Nucleus accumbens (tissue), 56 donors: Measurements from ENCODE around the gene LUC7L.

Experiments
- DNase-seq, 56 donors: peaks; one replicate each; lab custom pipeline; 2025; lab: John Stamatoyannopoulos, UW

Gene LUC7L

DNA sequence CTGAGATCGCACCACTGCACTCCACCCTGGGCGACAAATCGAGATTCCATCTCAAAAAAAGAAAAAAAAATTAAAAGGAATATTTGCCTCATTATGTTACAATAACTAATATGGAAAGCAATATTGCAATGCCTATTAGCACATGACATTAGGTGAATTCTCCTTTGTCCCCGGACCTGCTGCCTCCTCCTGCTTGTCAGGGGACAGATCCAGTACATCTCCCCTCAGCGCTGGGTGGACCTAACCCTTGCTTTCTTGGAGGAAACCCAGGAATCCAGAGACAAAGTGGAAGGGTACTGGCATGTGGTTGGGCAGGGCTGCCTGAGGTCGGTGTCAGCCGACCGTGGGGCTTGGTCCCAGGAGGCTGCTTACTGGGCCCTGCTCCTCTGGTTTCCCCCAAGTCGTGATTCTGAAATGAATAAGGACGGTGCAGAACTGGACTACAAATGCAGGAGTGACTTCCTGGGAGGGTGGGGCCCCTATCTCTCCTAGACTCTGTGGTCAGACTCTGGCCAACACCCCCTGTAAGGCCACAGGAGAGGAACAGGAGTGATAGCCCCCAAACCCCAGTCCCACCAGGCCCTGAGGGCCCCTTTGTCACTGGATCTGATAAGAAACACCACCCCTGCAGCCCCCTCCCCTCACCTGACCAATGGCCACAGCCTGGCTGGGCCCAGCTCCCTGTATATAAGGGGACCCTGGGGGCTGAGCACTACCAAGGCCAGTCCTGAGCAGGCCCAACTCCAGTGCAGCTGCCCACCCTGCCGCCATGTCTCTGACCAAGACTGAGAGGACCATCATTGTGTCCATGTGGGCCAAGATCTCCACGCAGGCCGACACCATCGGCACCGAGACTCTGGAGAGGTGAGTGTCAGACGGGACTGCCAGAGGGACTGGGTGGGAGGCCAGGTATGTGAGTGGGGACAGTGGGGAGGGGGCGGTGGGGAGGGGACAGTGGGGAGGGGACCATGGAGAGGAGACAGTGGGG lies 76.8 kb downstream of the LUC7L start, which contains the start of gene HBZ:
HBZ (plus strand) TSS at position 504 of the 988 bp plus-strand sequence; CDS start at position 770, 266 bp downstream.
- no peak for DNase-seq

DNA sequence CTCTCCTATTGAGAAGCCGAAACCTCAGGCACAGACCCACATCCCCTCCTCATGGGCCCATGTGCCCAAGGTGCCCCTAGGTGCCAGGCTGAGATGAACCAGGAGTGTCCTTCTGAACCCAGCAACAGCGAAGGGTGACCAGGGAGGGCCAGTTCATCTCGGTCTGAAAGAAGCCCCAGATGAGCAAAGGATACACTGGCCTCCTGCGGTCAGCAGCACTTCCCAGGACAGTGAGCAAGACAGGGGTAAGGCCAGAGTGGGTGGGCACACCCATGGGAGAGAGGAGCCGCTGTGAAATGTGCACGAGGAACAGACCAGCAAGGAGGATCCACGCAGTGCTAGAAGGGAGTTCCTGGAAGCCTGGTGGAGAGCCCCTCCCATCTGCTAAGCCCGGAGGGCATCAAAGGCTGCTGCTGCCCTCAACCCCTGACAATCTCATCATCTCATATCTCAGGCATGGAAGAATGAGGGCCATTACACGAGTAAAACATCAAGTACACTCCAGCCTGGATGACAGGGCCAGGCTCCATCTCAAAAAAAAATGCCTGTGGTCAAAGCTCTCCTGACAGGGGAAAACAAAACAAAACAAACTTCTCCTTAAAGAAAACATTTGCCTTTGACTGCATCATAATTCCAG lies 80.1 kb downstream of the LUC7L start:
- no peak for DNase-seq

DNA sequence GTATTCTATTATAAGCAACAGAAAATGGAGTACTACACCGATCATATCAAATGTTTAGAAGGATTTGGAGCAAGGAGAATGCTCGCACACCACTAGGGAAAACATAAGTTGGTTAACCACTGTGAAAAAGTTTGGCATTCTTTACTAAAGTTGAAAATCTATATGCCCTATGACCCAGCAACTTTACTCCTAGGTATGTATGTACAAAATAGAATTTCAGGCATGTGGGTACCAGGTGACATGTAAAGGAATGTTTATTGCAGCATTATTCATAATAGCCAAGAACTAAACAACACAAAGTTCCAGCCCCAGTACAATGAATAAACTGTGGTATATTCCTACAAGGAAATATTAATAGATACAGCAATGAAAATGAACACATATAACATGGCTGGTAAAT lies 82.6 kb downstream of the LUC7L start:
- no peak for DNase-seq

DNA sequence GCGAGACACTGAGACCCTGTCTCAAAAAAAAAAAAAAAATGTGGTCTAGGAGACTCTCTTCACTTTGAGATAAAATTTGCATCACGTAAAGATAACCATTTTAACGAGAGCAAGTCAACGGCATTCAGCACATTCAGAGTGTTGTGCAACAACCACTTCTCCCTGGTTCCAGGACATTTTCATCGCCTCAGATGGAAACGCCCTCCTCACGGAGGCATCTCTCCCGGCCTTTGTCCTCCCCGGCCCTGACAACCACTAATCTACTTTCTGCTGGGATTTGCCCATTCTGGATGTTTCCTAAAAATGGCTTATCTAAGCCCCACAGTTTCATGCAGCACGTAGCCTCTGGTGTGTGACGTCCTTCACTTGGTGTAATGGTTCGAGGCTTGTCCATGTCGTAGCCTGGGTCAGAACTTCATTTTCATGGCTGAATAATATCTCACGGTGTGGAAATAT lies 84.4 kb downstream of the LUC7L start:
- DNase-seq, result no peak

DNA sequence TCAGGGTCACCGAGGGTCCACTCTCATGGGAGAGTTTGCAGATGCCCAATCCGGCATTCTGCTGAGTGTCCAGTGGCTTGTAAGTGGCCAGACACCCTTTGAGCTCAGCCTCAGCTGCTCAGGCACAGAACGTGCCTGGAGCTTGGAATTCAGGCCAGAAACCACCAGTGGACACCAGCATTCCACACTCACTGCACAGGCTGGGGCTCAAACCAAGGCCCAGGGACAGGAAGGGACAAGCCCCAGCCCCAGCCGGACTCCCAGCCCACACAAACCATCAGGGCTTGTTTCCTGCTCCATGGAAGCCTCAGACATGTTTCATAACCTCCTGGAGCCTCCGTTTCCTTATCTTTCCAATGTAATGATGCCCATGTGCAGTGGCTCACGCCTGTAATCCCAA lies 85.8 kb downstream of the LUC7L start:
- no peak for DNase-seq

DNA sequence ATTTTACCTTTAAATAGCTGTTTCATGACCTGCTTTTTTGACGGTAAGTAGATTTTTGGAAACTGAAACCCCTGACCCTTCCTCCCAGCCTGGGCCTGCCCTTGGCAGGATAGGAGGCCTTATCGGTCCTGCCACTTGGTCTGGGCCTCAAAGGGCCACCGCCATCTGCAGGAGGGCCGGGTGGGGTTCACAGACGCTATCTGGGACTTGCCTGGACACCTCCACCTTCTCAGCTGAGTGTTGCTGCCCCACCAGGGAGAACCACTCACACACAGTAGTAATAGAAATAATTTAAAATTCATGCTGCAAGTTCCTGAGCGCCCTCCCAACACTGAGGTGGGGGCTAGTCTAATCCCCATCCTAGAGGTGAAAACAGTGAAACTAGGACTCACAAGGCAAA lies 86.2 kb downstream of the LUC7L start:
- no peak for DNase-seq

DNA sequence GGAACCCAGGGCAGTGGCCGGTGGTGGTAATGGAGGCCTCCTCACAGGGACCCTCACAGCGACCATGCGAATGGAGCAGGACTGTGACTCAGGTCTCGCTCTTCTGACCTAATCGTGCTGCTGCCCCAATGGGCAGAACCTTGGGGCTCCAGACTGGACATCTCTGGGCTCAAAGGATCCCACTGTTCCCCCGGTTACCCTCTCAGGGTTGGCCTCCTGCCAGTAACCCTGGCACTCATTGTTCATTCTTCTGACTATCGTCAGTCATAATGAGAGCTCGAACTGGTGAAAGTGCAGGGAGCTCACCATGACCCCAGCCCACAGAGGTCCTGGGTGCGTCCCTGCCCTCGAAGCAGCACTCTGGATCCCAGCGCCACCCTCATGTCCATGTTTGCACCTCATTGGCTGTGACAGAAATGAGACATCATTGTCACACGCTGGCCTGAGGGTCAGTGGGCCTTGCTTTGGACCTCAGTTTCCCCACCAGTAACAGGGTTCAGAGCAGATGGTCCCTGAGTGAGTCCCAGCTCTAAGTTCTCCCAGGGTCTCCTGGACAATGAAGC lies 86.8 kb downstream of the LUC7L start:
- DNase-seq, result peak in 17 of 56 donors; percentile 2 to 46 (median 12)

DNA sequence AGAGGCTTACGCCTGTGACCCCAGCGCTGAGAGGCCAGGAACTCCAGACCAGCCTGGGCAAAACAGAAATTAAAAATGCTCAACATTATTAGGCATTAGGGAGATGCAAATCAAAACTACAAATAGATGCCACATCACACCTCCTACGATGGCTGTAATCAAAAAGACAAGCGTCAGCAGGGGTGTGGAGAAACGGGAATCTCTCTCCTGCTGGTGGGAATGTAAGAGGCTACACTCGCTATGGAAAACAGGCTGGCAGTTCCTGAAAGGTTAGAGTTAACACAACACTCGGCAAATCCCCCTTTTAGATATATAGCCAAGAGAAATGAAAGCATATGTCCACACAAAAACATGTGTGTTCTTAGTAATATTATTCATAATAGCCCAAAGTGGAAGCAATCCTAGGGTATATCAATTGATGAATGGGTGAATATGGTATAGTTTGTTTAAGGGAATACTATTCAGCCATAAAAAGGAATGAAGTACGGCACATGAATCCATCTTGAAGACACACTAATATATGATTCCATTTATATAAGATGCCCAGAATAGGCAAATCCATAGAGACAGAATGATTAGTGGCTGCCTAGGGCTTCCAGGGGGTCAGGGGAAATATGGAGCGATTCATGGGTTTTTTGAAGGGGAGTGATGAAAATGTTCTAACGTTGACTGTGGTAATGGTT lies 88.9 kb downstream of the LUC7L start:
- DNase-seq, result no peak
